Stromal cell of bone marrow (primary cell): ENCODE results near the gene CFAP46.
"Not testable (repeated sequence)": the region's sequence is repeated elsewhere in the genome, so short reads cannot be mapped to it uniquely, and the experiment has no call there.

Experiments
- DNase-seq: peaks from one replicate; pipeline ENCODE4 v3.0.0-alpha.2; 2012; ENCODE audit warnings: low read depth

The CFAP46 gene

GRCh38 chr10:132962623-132963429, 20.5 kb upstream of the CFAP46 start:
- DNase-seq, result no peak

GRCh38 chr10:132961787-132962622, 19.6 kb upstream of the CFAP46 start:
- DNase-seq, result peak; percentile 62

DNA sequence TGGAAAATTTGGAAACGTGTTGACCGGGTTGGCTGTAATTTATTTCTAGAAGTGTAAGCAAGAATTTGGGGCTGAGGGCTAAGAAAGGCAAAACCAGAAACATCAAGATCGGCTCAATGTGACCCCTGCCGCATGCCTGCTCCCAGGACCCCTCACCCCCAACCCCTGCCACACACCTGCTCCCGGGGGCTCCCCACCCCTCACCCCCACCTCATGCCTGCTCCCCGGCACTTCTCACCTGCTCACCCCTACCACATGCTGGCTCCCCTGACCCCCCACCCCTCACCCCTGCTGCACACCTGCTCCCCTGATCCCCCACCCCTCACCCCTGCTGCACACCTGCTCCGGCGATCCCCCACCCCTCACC, 19.0 kb upstream of the CFAP46 start:
- DNase-seq, result no peak

DNA sequence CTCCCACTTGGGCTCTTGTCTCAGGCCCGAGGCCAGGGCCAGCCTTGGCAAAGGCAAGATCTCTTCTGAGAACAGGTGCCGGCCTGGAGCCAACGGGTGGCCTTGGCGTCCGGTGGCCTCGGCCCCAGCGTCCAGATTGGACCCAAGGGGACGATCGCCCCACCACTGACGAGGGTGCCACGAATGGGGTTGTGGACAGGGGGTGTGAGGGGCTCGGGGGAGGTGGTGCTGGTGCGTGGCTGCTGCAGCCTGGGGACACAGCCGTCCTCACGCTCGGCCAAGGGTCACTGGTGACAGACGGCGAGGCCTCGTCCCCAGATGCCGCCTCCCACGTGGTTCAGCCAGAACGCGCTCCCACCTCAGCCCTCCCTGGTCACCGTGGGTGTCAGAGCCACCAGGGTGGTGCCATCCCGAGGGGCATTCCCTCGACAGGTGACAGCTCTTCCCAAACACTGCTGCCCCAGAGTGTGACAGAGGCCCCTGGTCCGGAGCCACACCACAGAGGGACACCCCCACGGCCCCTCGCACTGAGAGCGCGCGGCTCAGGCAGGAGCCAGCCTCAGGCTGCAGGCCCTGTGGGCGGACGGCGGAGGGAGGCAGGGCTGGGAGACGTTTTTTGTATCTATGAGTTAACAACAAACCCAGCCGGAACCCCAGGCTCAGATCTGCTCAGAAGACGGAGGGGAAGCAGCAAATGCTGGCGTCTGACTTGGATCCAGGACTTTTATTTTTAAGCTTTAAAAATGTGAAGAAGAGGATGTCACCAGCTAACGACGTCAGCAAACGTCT, 18.5 kb upstream of the CFAP46 start:
- DNase-seq, result no peak

DNA sequence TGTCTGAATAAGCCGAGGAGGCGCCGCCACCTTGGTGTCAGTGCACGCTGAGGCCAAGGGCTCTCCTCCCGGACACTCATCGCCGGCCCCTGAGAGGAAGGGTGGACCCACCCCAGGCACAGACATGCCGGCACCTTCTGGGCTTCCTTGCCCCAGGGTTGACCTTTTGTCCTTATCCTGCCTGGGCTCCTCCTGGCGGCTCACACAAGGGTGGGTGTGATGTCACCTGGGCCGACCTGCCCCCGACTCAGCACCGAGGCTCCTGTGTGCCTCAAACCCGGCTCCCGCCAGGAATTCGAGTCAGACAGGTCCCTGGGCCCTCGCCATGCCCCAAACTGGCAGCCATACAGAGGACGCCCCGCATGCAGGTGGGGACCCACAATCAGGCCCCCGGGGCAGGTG, 17.7 kb upstream of the CFAP46 start:
- DNase-seq, result no peak

GRCh38 chr10:132959559-132959961, 17.2 kb upstream of the CFAP46 start:
- no peak for DNase-seq

GRCh38 chr10:132958883-132959558, 16.7 kb upstream of the CFAP46 start:
- DNase-seq, result no peak

GRCh38 chr10:132957981-132958882, 15.9 kb upstream of the CFAP46 start:
- DNase-seq, result no peak

DNA sequence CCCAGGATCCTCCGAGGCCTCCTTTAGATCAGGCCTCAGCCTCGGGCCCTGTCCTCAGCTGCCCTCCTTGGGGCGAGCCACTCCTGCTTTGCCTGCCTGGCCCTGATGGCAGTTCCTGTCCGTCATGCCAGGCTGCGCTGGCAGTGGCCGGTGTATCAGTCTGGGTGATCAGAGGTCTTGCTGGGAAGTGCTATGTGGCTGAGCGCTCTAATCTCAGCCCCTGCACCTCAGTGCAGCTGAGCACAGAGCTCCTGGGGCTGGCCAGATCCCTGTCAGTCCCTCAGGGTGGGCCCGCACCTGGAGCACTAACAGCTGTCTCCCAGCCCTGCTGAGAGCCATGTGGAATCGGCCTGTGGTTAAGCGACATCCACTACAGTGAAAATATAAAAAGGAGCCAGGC, 14.8 kb upstream of the CFAP46 start:
- no peak for DNase-seq

DNA sequence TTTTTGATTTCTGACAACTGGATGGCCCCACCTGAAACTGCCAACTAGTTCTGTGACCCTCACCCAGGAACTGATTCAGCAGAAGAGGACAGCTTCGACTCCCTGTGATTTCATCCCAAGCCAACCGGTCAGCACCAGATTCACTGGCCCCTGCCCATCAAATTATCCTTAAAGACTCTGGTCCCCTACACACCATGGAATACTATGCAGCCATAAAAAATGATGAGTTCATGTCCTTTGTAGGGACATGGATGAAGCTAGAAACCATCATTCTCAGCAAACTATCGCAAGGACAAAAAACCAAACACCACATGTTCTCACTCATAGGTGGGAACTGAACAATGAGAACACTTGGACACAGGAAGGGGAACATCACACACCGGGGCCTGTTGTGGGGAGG, 13.9 kb upstream of the CFAP46 start:
- not testable (repeated sequence) for DNase-seq

DNA sequence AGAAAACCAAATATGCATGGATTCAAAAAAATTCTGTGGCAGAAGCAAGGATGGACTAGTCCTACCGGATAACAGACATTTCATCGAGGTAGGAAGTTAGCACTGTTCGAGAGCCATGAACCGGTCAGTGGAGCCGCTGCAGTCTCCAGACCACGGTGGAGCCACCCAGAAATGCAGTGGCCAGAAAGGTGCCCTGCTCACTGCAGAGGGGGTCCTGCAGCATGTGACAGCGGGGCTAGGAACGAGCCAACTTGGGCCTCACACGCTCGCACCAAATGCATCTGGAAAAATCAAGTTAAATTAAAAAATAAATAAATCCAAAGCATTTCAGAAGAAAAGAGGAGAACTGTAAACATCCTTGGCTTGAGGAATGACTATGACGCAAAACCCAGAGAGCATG, 13.1 kb upstream of the CFAP46 start:
- no peak for DNase-seq

DNA sequence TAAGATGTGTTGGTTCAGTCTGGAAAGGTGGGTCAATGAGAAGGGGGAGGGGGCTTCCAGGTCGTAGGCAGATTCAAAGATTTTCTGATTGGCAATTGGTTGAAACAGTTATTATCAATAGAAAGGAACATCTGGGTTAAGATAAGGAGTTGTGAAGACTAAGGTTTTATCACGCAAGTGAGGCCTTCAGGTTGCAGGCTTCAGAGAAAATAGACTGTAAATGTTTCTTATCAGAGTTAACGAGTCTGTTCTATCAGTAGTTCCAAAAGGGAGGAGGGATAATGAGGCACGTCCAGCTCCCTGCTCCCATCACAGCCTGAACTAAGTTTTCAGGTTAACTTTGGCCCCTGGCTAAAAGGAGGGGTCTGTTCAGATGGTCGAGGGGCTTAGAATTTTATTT, 11.1 kb upstream of the CFAP46 start:
- DNase-seq, result no peak

DNA sequence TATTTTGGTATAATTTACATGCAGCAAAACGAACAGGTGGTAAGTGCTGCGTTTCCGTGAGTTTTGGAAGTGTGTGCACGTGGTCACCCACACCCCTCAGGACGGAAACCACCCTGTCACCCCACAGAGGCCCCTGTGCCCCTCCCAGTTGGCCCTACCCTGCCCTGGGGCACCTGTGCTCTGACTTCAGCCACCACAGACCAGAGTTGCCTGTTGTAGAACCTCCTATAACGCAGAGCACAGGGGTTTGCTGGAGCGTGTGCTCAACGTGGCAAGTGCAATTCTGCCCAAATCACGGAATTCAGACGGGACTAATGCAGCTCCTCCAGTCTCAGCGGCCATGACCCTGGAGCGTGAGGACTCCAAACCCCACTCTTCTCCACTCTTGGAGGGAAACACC, 9.6 kb upstream of the CFAP46 start:
- DNase-seq, result no peak

- no peak for DNase-seq
Measured at GRCh38 chr10:132948351-132948750, 6.0 kb upstream of the CFAP46 start.

GRCh38 chr10:132947843-132948242, 5.5 kb upstream of the CFAP46 start:
- no peak for DNase-seq

DNA sequence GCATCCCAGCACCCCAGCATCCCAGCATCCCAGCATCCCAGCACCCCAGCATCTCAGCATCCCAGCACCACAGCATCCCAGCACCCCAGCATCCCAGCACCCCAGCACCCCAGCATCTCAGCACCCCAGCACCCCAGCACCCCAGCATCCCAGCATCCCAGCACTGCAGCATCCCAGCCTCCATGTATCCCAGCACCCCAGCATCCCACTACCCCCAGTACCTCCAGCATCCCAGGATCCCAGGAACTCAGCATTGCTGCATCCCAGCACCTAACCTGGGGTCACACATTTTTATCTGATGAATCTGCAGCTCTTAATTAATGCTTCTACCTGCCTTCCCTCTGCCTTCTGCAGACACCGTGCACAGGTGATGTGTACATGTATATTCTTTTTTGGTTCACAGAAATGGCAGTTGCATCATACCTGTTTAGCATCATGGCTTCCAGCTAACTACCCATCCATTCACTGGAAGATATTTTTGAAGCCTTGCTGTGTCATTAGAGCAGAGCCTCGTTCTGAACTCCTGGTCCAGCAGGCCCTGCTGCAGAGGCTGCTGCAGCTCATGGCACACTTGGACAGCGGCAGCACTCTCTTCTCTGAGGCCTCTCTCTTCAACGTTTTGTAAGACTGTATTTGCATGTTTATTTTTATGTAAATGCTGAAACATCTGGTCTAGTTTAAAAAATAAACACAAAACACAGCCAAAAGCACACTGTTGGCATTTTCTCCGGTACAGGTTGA, 4.6 kb upstream of the CFAP46 start:
- no peak for DNase-seq

DNA sequence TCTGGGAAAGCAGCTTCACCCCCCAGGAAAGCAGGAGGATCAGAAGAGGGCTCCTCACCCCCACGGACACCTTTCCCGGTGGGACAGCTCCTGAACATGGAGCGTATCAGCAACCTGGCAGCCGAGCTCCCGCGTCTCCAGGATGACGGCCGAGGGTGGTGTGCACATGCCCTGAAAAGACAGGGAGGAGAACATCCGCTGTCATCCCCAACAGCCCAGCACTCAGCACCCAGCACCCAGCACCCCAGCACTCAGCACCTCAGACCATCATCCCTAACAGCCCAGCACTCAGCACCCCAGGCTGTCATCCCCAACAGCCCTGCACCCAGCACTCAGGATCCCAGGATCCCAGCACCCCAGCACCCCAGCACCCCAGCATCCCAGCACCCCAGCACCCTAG, 3.9 kb upstream of the CFAP46 start:
- no peak for DNase-seq

DNA sequence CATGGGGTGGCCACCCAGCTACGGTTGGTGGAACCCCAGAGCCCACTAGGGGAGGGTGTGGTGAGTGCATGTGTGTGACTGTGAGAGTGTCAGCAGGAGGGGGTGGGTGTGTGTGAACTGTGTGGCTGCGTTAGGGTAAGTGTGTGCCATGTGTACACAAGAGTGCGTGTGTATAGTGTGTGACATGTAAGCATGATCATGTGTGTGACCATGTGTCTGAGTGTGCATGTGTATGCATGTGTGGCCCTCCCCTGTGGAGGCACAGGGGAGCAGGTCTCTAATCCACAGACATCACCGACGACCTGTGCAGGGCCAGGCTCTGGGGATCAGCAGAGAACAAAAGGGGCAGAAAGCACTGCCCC, 3.5 kb upstream of the CFAP46 start:
- DNase-seq, result no peak

GRCh38 chr10:132945125-132945893, 2.9 kb upstream of the CFAP46 start:
- no peak for DNase-seq

DNA sequence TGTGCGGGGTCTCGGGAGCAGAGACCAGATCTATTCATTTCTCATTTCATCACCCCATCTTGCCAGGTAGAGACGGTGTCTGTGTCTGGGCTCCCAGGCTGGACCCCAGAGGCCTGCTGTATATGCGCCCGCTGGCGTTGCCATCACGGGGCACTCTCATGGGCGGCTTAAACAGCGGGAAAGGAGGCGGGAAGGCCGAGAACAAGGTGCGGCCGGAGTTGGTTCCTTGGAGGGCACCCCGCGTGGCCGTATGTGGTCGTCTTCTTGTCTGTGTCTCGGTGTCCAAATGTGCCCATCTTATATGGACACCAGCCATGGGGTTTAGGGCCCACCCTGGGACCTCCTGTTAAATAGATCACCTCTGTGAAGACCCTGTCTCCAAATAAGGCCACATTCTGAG, 2.1 kb upstream of the CFAP46 start:
- no peak for DNase-seq
